IMR-90 (cell line): Measurements from ENCODE around the gene CAMTA1. TPM values are rescaled to one million over a fixed set of nuclear protein-coding genes. Genes with fewer than 3 reads are reported as not detected.

Experiments used
- ATAC-seq: fragments of 200-7000 bp; cut with Tn5 transposase; 2 replicates; pipeline ENCODE4 v1.9.1; 2020; ENCODE audit warnings: low read depth, mild to moderate bottlenecking, moderate library complexity
- BruUV-seq: library from RNA; stranded (reverse); fragments of 400-500 nt; replicated peaks from 2 replicates; lab custom pipeline; 2021; lab: Mats Ljungman, UMichigan
- CTCF ChIA-PET: fragments of 300-600 bp; formaldehyde crosslinking; extraction: SDS; loops from one replicate; lab custom pipeline; 2021; ENCODE audit warnings: antibody characterized with exemption; lab: Yijun Ruan, JAX
- POLR2A ChIA-PET: fragments of 300-600 bp; sonication (Branson Sonifier 250); formaldehyde crosslinking; loops from one replicate; lab custom pipeline; 2022; ENCODE audit warnings: antibody characterized with exemption; ENCODE audit not compliant: unreplicated experiment; lab: Charles Lee
- DNase-seq: peaks from one replicate; pipeline ENCODE4 v3.0.0; 2013
- H2AFZ ChIP-seq: replicated peaks from 2 replicates; pipeline ENCODE3; 2013; ENCODE audit warnings: low read length, mild to moderate bottlenecking; ENCODE audit not compliant: poor library complexity
- H2AK5ac ChIP-seq: 2 replicates; pipeline ENCODE4 v1.6.1; 2013; ENCODE audit warnings: low read depth, low read length, inconsistent platforms
- H2AK9ac ChIP-seq: replicated peaks from 2 replicates; pipeline ENCODE3; 2013; ENCODE audit warnings: mild to moderate bottlenecking, low read depth, low read length, moderate library complexity; ENCODE audit not compliant: poor library complexity
- H2BK120ac ChIP-seq: 2 replicates; pipeline ENCODE4 v1.6.1; 2013; ENCODE audit warnings: low read depth, low read length, inconsistent platforms
- H2BK15ac ChIP-seq: 3 replicates; pipeline ENCODE4 v1.6.1; 2013; ENCODE audit warnings: low read depth, low read length, inconsistent platforms
- H2BK20ac ChIP-seq: 2 replicates; pipeline ENCODE4 v1.6.1; 2013; ENCODE audit warnings: low read depth, mild to moderate bottlenecking, inconsistent platforms, low read length, moderate library complexity
- H2BK5ac ChIP-seq: 2 replicates; pipeline ENCODE4 v1.6.1; 2013; ENCODE audit warnings: mild to moderate bottlenecking, low read depth, low read length, inconsistent platforms; ENCODE audit not compliant: poor library complexity, severe bottlenecking
- H3K14ac ChIP-seq: replicated peaks from 2 replicates; pipeline ENCODE4 v1.6.1; 2013; ENCODE audit warnings: low read depth, low read length, inconsistent platforms
- H3K18ac ChIP-seq: 2 replicates; pipeline ENCODE4 v1.6.1; 2013; ENCODE audit warnings: low read depth, low read length, control low read depth
- H3K23ac ChIP-seq: 2 replicates; pipeline ENCODE4 v1.6.1; 2013; ENCODE audit warnings: low read depth, low read length, inconsistent platforms
- H3K27ac ChIP-seq: 2 replicates; pipeline ENCODE4 v1.5.1; 2013; ENCODE audit warnings: mild to moderate bottlenecking, control low read depth, low read length; ENCODE audit not compliant: insufficient read depth
- H3K27me3 ChIP-seq: 2 replicates; pipeline ENCODE4 v1.6.1; 2013; ENCODE audit warnings: low read length; ENCODE audit not compliant: control insufficient read depth, insufficient read depth
- H3K36me3 ChIP-seq: 2 replicates; pipeline ENCODE4 v1.6.1; 2013; ENCODE audit warnings: low read length, mixed read lengths; ENCODE audit not compliant: control insufficient read depth, insufficient read depth
- H3K4ac ChIP-seq: 2 replicates; pipeline ENCODE4 v1.6.1; 2013; ENCODE audit warnings: low read depth, low read length, inconsistent platforms
- H3K4me1 ChIP-seq: 2 replicates; pipeline ENCODE4 v1.6.1; 2013; ENCODE audit warnings: low read length, mixed read lengths; ENCODE audit not compliant: control insufficient read depth, insufficient read depth
- H3K4me2 ChIP-seq: 2 replicates; pipeline ENCODE4 v1.6.1; 2013; ENCODE audit warnings: low read depth, mild to moderate bottlenecking, control low read depth, low read length, moderate library complexity
- H3K4me3 ChIP-seq: 2 replicates; pipeline ENCODE4 v1.5.1; 2013; ENCODE audit warnings: low read depth, mild to moderate bottlenecking, control low read depth, low read length, moderate library complexity; ENCODE audit not compliant: insufficient read depth
- H3K56ac ChIP-seq: 2 replicates; pipeline ENCODE4 v1.6.1; 2013; ENCODE audit warnings: low read length, inconsistent platforms; ENCODE audit not compliant: insufficient read depth; ENCODE audit errors: extremely low read depth
- H3K79me1 ChIP-seq, 2 experiments: 2 replicates each; pipeline ENCODE4 v1.6.1; 2013; ENCODE audit warnings: low read length in 2 of 2, inconsistent platforms in 1 of 2, low read depth in 1 of 2
- H3K9ac ChIP-seq: 2 replicates; pipeline ENCODE4 v1.6.1; 2013; ENCODE audit warnings: low read depth, low read length, control low read depth
- H3K9me1 ChIP-seq: 2 replicates; pipeline ENCODE4 v1.6.1; 2013; ENCODE audit warnings: low read length, inconsistent platforms; ENCODE audit not compliant: insufficient read depth
- H3K9me3 ChIP-seq: 2 replicates; pipeline ENCODE4 v1.6.1; 2013; ENCODE audit warnings: low read length; ENCODE audit not compliant: control insufficient read depth, insufficient read depth
- H4K20me1 ChIP-seq: 2 replicates; pipeline ENCODE4 v1.6.1; 2013; ENCODE audit warnings: low read length, inconsistent platforms; ENCODE audit not compliant: insufficient read depth
- H4K5ac ChIP-seq: 2 replicates; pipeline ENCODE4 v1.6.1; 2013; ENCODE audit warnings: mild to moderate bottlenecking, low read depth, low read length, control low read depth
- H4K8ac ChIP-seq, 2 experiments: 2 replicates each; pipeline ENCODE4 v1.6.1; 2013; ENCODE audit warnings: low read depth in 2 of 2, low read length in 2 of 2, control low read depth in 1 of 2, inconsistent platforms in 1 of 2
- H4K91ac ChIP-seq: 2 replicates; pipeline ENCODE4 v1.6.1; 2013; ENCODE audit warnings: low read depth, low read length, inconsistent platforms; ENCODE audit not compliant: insufficient read depth
- BHLHE40 ChIP-seq: fragments of 150-350 bp; IDR thresholded peaks from 2 replicates; pipeline ENCODE4 v1.6.1; 2016; ENCODE audit warnings: mild to moderate bottlenecking, low read depth, low read length
- CEBPB ChIP-seq: IDR thresholded peaks from 2 replicates; pipeline ENCODE4 v1.6.1; 2012; ENCODE audit warnings: low read depth, low read length, improper control_type of control experiment
- CHD1 ChIP-seq: IDR thresholded peaks from 2 replicates; pipeline ENCODE4 v1.6.1; 2012; ENCODE audit warnings: low read depth, low read length, improper control_type of control experiment
- FOS ChIP-seq: fragments of 150-350 bp; IDR thresholded peaks from 2 replicates; pipeline ENCODE4 v1.6.1; 2016; ENCODE audit warnings: low read depth, low read length
- MAFK ChIP-seq: IDR thresholded peaks from 2 replicates; pipeline ENCODE4 v1.6.1; 2012; ENCODE audit warnings: low read depth, low read length, improper control_type of control experiment
- MAZ ChIP-seq: IDR thresholded peaks from 2 replicates; pipeline ENCODE4 v1.6.1; 2012; ENCODE audit warnings: low read depth, mild to moderate bottlenecking, low read length, improper control_type of control experiment, moderate library complexity, borderline replicate concordance
- MXI1 ChIP-seq: IDR thresholded peaks from 2 replicates; pipeline ENCODE4 v1.6.1; 2012; ENCODE audit warnings: low read depth, mild to moderate bottlenecking, low read length, moderate library complexity, borderline replicate concordance
- POLR2A ChIP-seq: IDR thresholded peaks from 2 replicates; pipeline ENCODE4 v1.6.1; 2012; ENCODE audit warnings: mild to moderate bottlenecking, low read depth, low read length
- RAD21 ChIP-seq: IDR thresholded peaks from 2 replicates; pipeline ENCODE4 v1.6.1; 2012; ENCODE audit warnings: low read length, improper control_type of control experiment
- RCOR1 ChIP-seq: IDR thresholded peaks from 2 replicates; pipeline ENCODE4 v1.6.1; 2012; ENCODE audit warnings: mild to moderate bottlenecking, low read length, improper control_type of control experiment; ENCODE audit not compliant: insufficient replicate concordance
- SMC3 ChIP-seq: fragments of 150-350 bp; IDR thresholded peaks from 2 replicates; pipeline ENCODE4 v1.6.1; 2016; ENCODE audit warnings: low read depth, mild to moderate bottlenecking, antibody characterized with exemption, low read length, moderate library complexity
- USF2 ChIP-seq: fragments of 150-350 bp; IDR thresholded peaks from 2 replicates; pipeline ENCODE4 v1.6.1; 2017; ENCODE audit warnings: mild to moderate bottlenecking, antibody characterized with exemption, low read length, low read depth
- WGBS, 2 experiments: methylation state at CpG; one replicate each; pipeline versions ENCODE4 v1.1.5 to v1.1.7; 2013; ENCODE audit warnings: missing lambda C conversion rate in 2 of 2; ENCODE audit not compliant: insufficient read length in 1 of 2; ENCODE audit errors: extremely low coverage in 2 of 2; 5-methylcytosine and 5-hydroxymethylcytosine counted together
- dilution Hi-C: fragments of 300-500 bp; cut with HindIII; formaldehyde crosslinking; loops from one replicate; pipeline ENCODE4 v1.14.3; 2018; ENCODE audit warnings: low sequenced_read_pairs; ENCODE audit not compliant: unreplicated experiment
- in situ Hi-C: fragments of 300-500 bp; cut with MboI; formaldehyde crosslinking; loops from 3 replicates; pipeline ENCODE4 v1.14.3; 2019; ENCODE audit warnings: low sequenced_read_pairs, inconsistent platforms, mixed read lengths
- intact Hi-C: fragments of 100-400 bp; cut with micrococcal nuclease; formaldehyde crosslinking; loops from 2 replicates; pipeline ENCODE4 v1.10.0; 2022
- polyA plus RNA-seq, 3 experiments: library from polyadenylated mRNA; depleted of rRNA; stranded (reverse); fragments of >200 nt; gene quantifications; 2 replicates each; pipeline ENCODE4 v1.2.3, GENCODE V29; 2012; ENCODE audit warnings: low replicate concordance in 1 of 3
- total RNA-seq: library from RNA; depleted of rRNA; stranded (reverse); fragments of >200 nt; gene quantifications from 2 replicates; pipeline ENCODE4 v1.2.3, GENCODE V29; 2012

Gene CAMTA1
- total and polyA plus RNA-seq, 2 of the 4 experiments (the other 2 are of a cell fraction) = 35.5 to 74.3 TPM

- no peaks in the 10 kb centered on the region; the same call in none of the 2 replicates for H3K27me3 ChIP-seq
- POLR2A ChIA-PET = no interaction called here
- no peaks in the 10 kb centered on the region for H3K4me1 ChIP-seq
- no peak overlapping the region for H3K14ac ChIP-seq
- no peak overlapping the region for H2BK15ac ChIP-seq
- H2BK5ac ChIP-seq = no peak overlapping the region
- no peak overlapping the region for H3K23ac ChIP-seq
- dilution Hi-C loops = no loop called here
- H3K36me3 ChIP-seq = no peaks in the 10 kb centered on the region
- no peak overlapping the region for H3K27ac ChIP-seq
- no TSS peak for BruUV-seq
- in situ Hi-C loops = loop anchor here (10.0 kb wide), 1 partner anchor 283 kb away; no protein-coding TSS in a partner anchor
- CTCF ChIA-PET = no interaction called here
- no peaks in the 10 kb centered on the region for H3K79me1 ChIP-seq
- WGBS, 2 experiments = no CpG with 5 or more reads among the region's 3 CpGs
- no peak overlapping the region for H4K5ac ChIP-seq
- H2AK9ac ChIP-seq = no peak overlapping the region
- no peak overlapping the region for H3K4me3 ChIP-seq
- no peak for DNase-seq
- H3K9me1 ChIP-seq = no peaks in the 10 kb centered on the region
- H2AFZ ChIP-seq = no peak overlapping the region
- H4K91ac ChIP-seq = no peak overlapping the region
- no peak overlapping the region for H3K4me2 ChIP-seq
- no peak overlapping the region for H3K4ac ChIP-seq
- H4K8ac ChIP-seq = no peak overlapping the region
- H3K56ac ChIP-seq = no peak overlapping the region
- TF ChIP-seq RAD21 = no peak
- TF ChIP-seq CHD1 = no peak
- no peak for TF ChIP-seq USF2
- TF ChIP-seq POLR2A = no peak
- no peak for TF ChIP-seq MAFK
- no peak for TF ChIP-seq BHLHE40
- no peak for TF ChIP-seq MXI1
- TF ChIP-seq FOS = no peak
- TF ChIP-seq RCOR1 = no peak
- no peak for TF ChIP-seq CEBPB
- no peak for TF ChIP-seq SMC3
- no peak for TF ChIP-seq MAZ
- no peak overlapping the region for H3K9ac ChIP-seq
- no peak for ATAC-seq
- no peak overlapping the region for H2BK20ac ChIP-seq
- no peaks in the 10 kb centered on the region for H4K20me1 ChIP-seq
- H2BK120ac ChIP-seq = no peak overlapping the region
- peaks cover 9% of the 10 kb centered on the region for H3K9me3 ChIP-seq
- intact Hi-C loops = no loop called here
- no peak overlapping the region for H2AK5ac ChIP-seq
- no peak overlapping the region for H3K18ac ChIP-seq
These were observed 292.7 kb downstream of the CAMTA1 start for GRCh38 chr1:7077970-7078369.
